ENCODE measurements around the gene PARVA. TPM values are rescaled to one million over a fixed set of nuclear protein-coding genes. Genes with fewer than 3 reads are reported as not detected.
"Not testable (repeated sequence)": the region's sequence is repeated elsewhere in the genome, so short reads cannot be mapped to it uniquely, and the experiment has no call there.

The PARVA gene
- total RNA-seq, 1 experiment from 2014 or later, result 36.7 TPM

DNA sequence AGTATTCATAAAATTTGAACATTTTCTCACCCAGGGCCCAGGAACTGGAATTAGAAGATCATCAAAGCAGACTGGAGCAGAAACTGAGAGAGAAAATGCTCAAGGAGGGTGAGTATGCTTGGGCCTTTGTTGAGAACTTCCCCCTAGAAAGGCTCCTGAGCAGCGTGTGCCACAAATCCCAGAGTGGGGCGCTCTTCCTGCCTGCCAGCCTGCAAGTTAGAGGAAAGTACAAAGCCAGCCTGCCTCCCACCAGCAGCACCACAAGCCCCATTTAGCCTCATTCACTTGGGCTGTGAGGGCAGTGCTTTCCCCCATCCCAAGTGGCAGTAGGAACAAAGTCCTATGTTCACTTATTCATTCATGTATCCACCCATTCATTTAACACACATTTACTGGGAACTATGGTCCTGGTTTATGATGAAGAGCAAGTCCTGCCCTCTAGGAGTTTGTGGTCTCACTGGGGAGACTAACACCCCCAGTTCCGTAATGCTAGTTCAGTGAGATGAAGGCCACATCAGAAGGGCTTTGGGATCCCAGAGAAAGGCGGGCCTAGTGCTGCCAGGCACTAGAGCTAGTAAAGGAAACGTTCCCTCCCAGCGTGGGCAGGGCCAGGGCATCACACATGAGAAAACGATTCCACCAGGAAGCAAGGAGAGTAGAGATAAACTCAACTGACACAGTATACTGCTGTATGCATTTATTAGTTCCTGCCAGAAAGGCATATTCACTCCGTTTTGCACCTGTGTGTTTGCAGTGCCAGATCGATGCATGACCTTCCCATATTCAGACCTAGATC is 22.4 kb upstream of the PARVA start:
- Mint-ChIP-seq H3K4me3 (ENCODE audit: unreplicated experiment) (no peak overlapping the region), H3K36me3 (ENCODE audit: insufficient read depth, unreplicated experiment) (no peaks in the 10 kb centered on the region), H3K4me1 (ENCODE audit: insufficient read depth, unreplicated experiment) (no peaks in the 10 kb centered on the region), H3K27me3 (ENCODE audit: insufficient read depth, unreplicated experiment) (no peaks in the 10 kb centered on the region), H3K27ac (ENCODE audit: low read depth, unreplicated experiment) (no peak overlapping the region), H3K9me3 (ENCODE audit: unreplicated experiment) (no peaks in the 10 kb centered on the region)
- TF ChIP-seq, protein P1, sequence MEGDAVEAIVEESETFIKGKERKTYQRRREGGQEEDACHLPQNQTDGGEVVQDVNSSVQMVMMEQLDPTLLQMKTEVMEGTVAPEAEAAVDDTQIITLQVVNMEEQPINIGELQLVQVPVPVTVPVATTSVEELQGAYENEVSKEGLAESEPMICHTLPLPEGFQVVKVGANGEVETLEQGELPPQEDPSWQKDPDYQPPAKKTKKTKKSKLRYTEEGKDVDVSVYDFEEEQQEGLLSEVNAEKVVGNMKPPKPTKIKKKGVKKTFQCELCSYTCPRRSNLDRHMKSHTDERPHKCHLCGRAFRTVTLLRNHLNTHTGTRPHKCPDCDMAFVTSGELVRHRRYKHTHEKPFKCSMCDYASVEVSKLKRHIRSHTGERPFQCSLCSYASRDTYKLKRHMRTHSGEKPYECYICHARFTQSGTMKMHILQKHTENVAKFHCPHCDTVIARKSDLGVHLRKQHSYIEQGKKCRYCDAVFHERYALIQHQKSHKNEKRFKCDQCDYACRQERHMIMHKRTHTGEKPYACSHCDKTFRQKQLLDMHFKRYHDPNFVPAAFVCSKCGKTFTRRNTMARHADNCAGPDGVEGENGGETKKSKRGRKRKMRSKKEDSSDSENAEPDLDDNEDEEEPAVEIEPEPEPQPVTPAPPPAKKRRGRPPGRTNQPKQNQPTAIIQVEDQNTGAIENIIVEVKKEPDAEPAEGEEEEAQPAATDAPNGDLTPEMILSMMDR (IDR thresholded peaks at IDR 0.05; ENCODE audit: unreplicated experiment), result no peak
- BruUV-seq (replicated peaks), result no TSS peak
- CTCF ChIA-PET, result interaction anchor here (0.8 kb wide), 1 partner anchor 24 kb away, joined by 5 read pairs; no protein-coding TSS in a partner anchor
- intact Hi-C loops (cut with micrococcal nuclease), result no loop called here
- POLR2A ChIA-PET, result no interaction called here
- DNase-seq (ENCODE audit: unreplicated experiment), result no peak

DNA sequence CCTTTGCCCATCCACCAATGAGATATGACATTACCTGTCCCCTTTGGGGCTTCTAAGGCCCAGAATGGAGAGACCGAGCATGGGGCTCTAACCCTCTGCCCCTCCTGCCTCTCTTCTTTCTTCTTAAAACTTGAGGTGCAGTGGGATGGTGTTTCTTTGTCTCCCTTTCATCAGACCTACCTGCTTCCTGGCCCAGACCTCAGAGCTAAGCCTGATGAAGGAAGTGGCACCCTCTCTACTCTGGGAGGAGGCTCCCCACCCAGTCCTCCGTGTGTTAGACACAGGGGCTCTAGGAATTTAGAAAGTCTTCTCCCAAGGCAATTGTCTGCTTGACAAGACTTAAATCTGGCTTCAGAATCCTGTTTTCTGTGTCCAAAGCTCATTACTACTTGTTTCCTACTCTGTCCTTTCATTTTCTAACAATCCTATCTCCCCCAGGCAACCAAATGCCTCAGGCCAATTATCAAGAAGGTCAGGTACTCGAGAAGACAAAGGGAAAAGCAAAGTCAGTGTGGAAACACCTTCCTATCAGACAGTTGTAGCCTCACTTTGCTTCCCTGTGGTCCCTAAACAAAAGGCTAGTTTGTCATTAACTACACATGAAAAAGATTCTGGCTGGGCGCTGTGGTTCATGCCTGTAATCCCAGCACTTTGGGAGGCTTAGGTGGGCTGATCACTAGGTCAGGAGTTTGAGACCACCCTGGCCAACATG is 20.3 kb upstream of the PARVA start:
- no peak for DNase-seq (ENCODE audit: unreplicated experiment)
- H3K9me3 Mint-ChIP-seq (ENCODE audit: unreplicated experiment), result no peaks in the 10 kb centered on the region
- no peak overlapping the region for H3K4me3 Mint-ChIP-seq (ENCODE audit: unreplicated experiment)
- no peak overlapping the region for H3K27ac Mint-ChIP-seq (ENCODE audit: low read depth, unreplicated experiment)
- BruUV-seq (replicated peaks), result no TSS peak
- POLR2A ChIA-PET, result no interaction called here
- H3K4me1 Mint-ChIP-seq (ENCODE audit: insufficient read depth, unreplicated experiment), result no peaks in the 10 kb centered on the region
- H3K36me3 Mint-ChIP-seq (ENCODE audit: insufficient read depth, unreplicated experiment), result no peaks in the 10 kb centered on the region
- CTCF ChIA-PET, result interaction anchor here (1.0 kb wide), 1 partner anchor 26 kb away, joined by 4 read pairs; no protein-coding TSS in a partner anchor
- intact Hi-C loops (cut with micrococcal nuclease), result no loop called here
- H3K27me3 Mint-ChIP-seq (ENCODE audit: insufficient read depth, unreplicated experiment), result no peaks in the 10 kb centered on the region
- TF ChIP-seq, protein P1 (IDR thresholded peaks at IDR 0.05; ENCODE audit: unreplicated experiment), result no peak

DNA sequence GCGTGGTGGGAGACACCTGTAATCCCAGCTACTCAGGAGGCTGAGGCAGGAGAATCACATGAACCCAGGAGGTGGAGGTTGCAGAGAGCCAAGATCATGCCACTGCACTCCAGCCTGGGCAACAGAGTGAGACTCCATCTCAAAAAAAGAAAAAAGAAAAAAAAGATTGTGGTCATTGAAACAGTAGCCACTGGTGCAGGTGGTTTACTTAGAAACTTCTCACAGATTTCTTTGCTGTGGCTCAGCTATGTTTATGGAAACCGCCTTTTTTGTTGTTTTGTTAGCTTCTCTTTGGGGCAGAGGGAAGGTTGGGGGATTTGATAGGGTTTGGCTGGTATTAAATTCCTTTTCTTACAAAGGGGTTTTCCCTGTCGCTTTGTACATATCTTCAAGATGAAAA is 19.7 kb upstream of the PARVA start:
- H3K36me3 Mint-ChIP-seq (ENCODE audit: insufficient read depth, unreplicated experiment); intact Hi-C loops (cut with micrococcal nuclease); H3K9me3 Mint-ChIP-seq (ENCODE audit: unreplicated experiment); CTCF ChIA-PET; H3K27ac Mint-ChIP-seq (ENCODE audit: low read depth, unreplicated experiment); H3K27me3 Mint-ChIP-seq (ENCODE audit: insufficient read depth, unreplicated experiment); H3K4me3 Mint-ChIP-seq (ENCODE audit: unreplicated experiment); BruUV-seq (replicated peaks); DNase-seq (ENCODE audit: unreplicated experiment); POLR2A ChIA-PET; H3K4me1 Mint-ChIP-seq (ENCODE audit: insufficient read depth, unreplicated experiment): not testable (repeated sequence)

DNA sequence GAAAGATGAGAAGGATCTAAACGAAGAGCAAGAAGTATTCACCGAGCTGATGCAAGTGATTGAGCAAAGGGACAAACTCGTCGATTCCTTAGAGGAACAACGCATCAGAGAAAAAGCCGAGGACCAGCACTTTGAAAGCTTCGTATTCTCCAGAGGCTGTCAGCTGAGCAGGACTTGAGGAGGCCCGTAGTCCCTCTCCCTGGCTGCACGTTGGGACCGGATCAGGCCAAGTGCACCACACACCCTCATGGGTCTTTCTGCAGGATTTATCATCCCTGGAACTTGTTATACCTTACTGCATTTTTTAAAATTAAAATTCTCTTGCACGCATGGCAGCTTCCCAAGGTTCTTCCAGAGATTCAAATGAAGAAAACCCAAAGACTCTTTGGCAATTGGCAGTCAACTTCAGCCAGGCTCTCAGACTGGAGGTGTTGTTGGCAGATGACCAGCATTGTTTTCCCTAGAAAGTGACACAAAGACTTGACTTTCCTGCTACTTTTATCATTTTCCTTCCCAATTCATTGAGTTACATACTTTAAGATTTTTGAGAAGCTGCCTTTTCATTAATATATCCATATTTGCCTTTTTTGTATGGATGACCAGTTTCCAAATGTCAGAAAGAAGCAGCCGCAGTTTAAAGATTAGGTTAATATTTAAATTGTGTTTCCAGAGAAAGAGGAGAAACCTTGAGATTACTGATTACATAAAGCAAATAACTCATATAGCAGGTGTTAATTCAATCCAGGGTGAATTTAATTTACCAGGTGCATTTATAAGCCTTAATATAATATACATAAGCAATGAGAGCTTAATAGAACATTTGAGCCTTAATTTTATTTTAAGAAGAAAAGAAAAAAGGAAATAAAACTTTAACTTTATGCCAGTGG is 18.8 kb upstream of the PARVA start:
- Mint-ChIP-seq H3K27ac (ENCODE audit: low read depth, unreplicated experiment) (no peak overlapping the region), H3K36me3 (ENCODE audit: insufficient read depth, unreplicated experiment) (no peaks in the 10 kb centered on the region), H3K4me1 (ENCODE audit: insufficient read depth, unreplicated experiment) (no peaks in the 10 kb centered on the region), H3K9me3 (ENCODE audit: unreplicated experiment) (no peaks in the 10 kb centered on the region), H3K27me3 (ENCODE audit: insufficient read depth, unreplicated experiment) (peaks cover 5% of the 10 kb centered on the region), H3K4me3 (ENCODE audit: unreplicated experiment) (no peak overlapping the region)
- no TSS peak for BruUV-seq (replicated peaks)
- TF ChIP-seq, protein P1 (IDR thresholded peaks at IDR 0.05; ENCODE audit: unreplicated experiment), result no peak
- DNase-seq (ENCODE audit: unreplicated experiment), result no peak
- ChIA-PET POLR2A (interaction anchor here (0.6 kb wide), 1 partner anchor 591 kb away, joined by 3 read pairs; no protein-coding TSS in a partner anchor), CTCF (interaction anchor here (0.6 to 1.1 kb wide), 4 partner anchors 22 to 175 kb away, joined by 3 to 4 read pairs (median 4); no protein-coding TSS in a partner anchor)
- intact Hi-C loops (cut with micrococcal nuclease), result no loop called here

All from MCF 10A (cell line).